ENCODE results near the gene INMT.

The INMT gene

DNA sequence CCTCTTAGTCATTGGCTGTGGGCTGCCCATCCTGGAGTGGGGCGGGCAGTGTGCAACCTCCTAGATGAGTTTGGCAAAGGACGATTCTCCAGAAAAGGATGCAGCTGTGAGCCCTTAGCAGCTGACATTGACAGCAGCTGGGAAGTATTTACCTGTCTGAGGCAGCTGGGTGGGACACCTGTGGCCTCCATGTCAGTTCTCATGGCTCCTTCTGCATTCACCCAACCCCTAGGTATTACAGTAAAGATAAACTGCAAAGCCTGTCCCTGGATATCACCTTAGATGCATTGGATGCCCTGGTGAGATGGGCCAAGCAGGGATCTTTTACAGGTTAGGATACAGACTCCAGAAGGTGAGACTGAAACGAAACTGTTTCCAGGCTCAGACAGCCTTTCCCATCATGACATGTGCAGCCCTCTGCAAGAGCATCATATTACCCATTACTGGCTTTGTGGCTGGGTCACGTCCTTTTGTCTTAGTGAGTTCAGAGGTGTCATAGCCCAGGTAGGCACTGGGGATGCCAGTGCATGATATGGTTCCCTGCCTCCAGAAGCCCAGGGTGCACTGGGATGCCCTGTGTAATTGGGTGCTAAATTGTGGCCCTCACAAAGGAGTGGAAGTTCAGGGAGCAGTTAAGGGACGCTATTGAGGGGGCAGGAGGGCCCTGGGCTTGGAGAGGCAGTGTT is 48.2 kb downstream of the INMT start:
- Histone ChIP-seq H3K4me3 (ENCODE audit: low read depth, low read length) (no peak overlapping the region), H3K9me3 (ENCODE audit: control insufficient read depth, insufficient read depth, low read depth, low read length) (no peaks in the 10 kb centered on the region), H3K4me1 (ENCODE audit: control insufficient read depth, insufficient read depth, low read length) (no peaks in the 10 kb centered on the region), H3K36me3 (ENCODE audit: control insufficient read depth in 2 of 2, insufficient read depth in 1 of 2, low read length in 2 of 2) (no peaks in the 10 kb centered on the region), H3K27ac (ENCODE audit: extremely low read depth, low read depth, low read length) (no peak overlapping the region)
- CTCF ChIA-PET: interaction anchor here (0.6 to 1.8 kb wide), 8 partner anchors 137 to 454 kb away, joined by 3 to 20 read pairs (median 5); no protein-coding TSS in a partner anchor
- POLR2A ChIA-PET: no interaction called here
- TF ChIP-seq, protein P1, sequence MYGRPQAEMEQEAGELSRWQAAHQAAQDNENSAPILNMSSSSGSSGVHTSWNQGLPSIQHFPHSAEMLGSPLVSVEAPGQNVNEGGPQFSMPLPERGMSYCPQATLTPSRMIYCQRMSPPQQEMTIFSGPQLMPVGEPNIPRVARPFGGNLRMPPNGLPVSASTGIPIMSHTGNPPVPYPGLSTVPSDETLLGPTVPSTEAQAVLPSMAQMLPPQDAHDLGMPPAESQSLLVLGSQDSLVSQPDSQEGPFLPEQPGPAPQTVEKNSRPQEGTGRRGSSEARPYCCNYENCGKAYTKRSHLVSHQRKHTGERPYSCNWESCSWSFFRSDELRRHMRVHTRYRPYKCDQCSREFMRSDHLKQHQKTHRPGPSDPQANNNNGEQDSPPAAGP (tag by site-specific recombination; IDR thresholded peaks at IDR 0.05): no peak
- TF ChIP-seq GLIS2 (tag by site-specific recombination; IDR thresholded peaks at IDR 0.05): 0 out of 2 replicates have a peak, but pooled peaks have one; percentile 3

- Histone ChIP-seq H3K4me1 (ENCODE audit: control insufficient read depth, insufficient read depth, low read length) (no peaks in the 10 kb centered on the region), H3K36me3 (ENCODE audit: control insufficient read depth in 2 of 2, insufficient read depth in 1 of 2, low read length in 2 of 2) (no peaks in the 10 kb centered on the region), H3K9me3 (ENCODE audit: control insufficient read depth, insufficient read depth, low read depth, low read length) (no peaks in the 10 kb centered on the region), H3K27ac (ENCODE audit: extremely low read depth, low read depth, low read length) (no peak overlapping the region), H3K4me3 (ENCODE audit: low read depth, low read length) (no peak overlapping the region)
- ChIA-PET POLR2A (no interaction called here), CTCF (interaction anchor here (0.6 to 1.8 kb wide), 6 partner anchors 9 to 321 kb away, joined by 3 to 15 read pairs (median 4); no protein-coding TSS in a partner anchor)
- TF ChIP-seq, protein P2, sequence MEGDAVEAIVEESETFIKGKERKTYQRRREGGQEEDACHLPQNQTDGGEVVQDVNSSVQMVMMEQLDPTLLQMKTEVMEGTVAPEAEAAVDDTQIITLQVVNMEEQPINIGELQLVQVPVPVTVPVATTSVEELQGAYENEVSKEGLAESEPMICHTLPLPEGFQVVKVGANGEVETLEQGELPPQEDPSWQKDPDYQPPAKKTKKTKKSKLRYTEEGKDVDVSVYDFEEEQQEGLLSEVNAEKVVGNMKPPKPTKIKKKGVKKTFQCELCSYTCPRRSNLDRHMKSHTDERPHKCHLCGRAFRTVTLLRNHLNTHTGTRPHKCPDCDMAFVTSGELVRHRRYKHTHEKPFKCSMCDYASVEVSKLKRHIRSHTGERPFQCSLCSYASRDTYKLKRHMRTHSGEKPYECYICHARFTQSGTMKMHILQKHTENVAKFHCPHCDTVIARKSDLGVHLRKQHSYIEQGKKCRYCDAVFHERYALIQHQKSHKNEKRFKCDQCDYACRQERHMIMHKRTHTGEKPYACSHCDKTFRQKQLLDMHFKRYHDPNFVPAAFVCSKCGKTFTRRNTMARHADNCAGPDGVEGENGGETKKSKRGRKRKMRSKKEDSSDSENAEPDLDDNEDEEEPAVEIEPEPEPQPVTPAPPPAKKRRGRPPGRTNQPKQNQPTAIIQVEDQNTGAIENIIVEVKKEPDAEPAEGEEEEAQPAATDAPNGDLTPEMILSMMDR (tag by site-specific recombination; IDR thresholded peaks at IDR 0.05): 0 out of 2 replicates have a peak, but pooled peaks have one; percentile 35
- TF ChIP-seq SETDB1 (IDR thresholded peaks at IDR 0.05; ENCODE audit: insufficient read length, low read length) (no peak), ZNF654 (tag by site-specific recombination; IDR thresholded peaks at IDR 0.05; ENCODE audit: low read depth) (peak; percentile 87)
Measured at GRCh38 chr7:30800785-30801252, 48.9 kb downstream of the INMT start.

GRCh38 chr7:30802812-30803211 is 50.9 kb downstream of the INMT start:
- Histone ChIP-seq H3K36me3 (ENCODE audit: control insufficient read depth in 2 of 2, insufficient read depth in 1 of 2, low read length in 2 of 2) (no peaks in the 10 kb centered on the region), H3K9me3 (ENCODE audit: control insufficient read depth, insufficient read depth, low read depth, low read length) (no peaks in the 10 kb centered on the region), H3K4me3 (ENCODE audit: low read depth, low read length) (no peak overlapping the region), H3K4me1 (ENCODE audit: control insufficient read depth, insufficient read depth, low read length) (no peaks in the 10 kb centered on the region), H3K27ac (ENCODE audit: extremely low read depth, low read depth, low read length) (no peak overlapping the region)
- ChIA-PET CTCF (interaction anchor here (0.7 to 1.0 kb wide), 2 partner anchors 62 to 320 kb away, joined by 3 read pairs; no protein-coding TSS in a partner anchor), POLR2A (no interaction called here)
- TF ChIP-seq BCL11B (tag by site-specific recombination; IDR thresholded peaks at IDR 0.05; ENCODE audit: low read depth) (no peak), ZNF175 (tag by site-specific recombination; IDR thresholded peaks at IDR 0.05) (no peak), ZBTB6 (tag by site-specific recombination; IDR thresholded peaks at IDR 0.05) (no peak)

- H3K36me3 ChIP-seq (ENCODE audit: control insufficient read depth in 2 of 2, insufficient read depth in 1 of 2, low read length in 2 of 2): no peaks in the 10 kb centered on the region
- no peak overlapping the region for H3K4me3 ChIP-seq (ENCODE audit: low read depth, low read length)
- H3K4me1 ChIP-seq (ENCODE audit: control insufficient read depth, insufficient read depth, low read length): no peaks in the 10 kb centered on the region
- POLR2A ChIA-PET: no interaction called here
- no peaks in the 10 kb centered on the region for H3K9me3 ChIP-seq (ENCODE audit: control insufficient read depth, insufficient read depth, low read depth, low read length)
- CTCF ChIA-PET: interaction anchor here (0.7 to 1.4 kb wide), 3 partner anchors 169 to 323 kb away, joined by 3 to 6 read pairs (median 4); no protein-coding TSS in a partner anchor
- no peak overlapping the region for H3K27ac ChIP-seq (ENCODE audit: extremely low read depth, low read depth, low read length)
- TF ChIP-seq, protein P3, sequence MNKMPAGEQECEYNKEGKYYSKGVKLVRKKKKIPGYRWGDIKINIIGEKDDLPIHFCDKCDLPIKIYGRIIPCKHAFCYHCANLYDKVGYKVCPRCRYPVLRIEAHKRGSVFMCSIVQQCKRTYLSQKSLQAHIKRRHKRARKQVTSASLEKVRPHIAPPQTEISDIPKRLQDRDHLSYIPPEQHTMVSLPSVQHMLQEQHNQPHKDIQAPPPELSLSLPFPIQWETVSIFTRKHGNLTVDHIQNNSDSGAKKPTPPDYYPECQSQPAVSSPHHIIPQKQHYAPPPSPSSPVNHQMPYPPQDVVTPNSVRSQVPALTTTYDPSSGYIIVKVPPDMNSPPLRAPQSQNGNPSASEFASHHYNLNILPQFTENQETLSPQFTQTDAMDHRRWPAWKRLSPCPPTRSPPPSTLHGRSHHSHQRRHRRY (tag by site-specific recombination; IDR thresholded peaks at IDR 0.05): no peak
- TF ChIP-seq ZNF157 (tag by site-specific recombination; IDR thresholded peaks at IDR 0.05) (no peak), ZNF670 (tag by site-specific recombination; IDR thresholded peaks at IDR 0.05; ENCODE audit: low read depth) (no peak)
- TF ChIP-seq, protein P4, sequence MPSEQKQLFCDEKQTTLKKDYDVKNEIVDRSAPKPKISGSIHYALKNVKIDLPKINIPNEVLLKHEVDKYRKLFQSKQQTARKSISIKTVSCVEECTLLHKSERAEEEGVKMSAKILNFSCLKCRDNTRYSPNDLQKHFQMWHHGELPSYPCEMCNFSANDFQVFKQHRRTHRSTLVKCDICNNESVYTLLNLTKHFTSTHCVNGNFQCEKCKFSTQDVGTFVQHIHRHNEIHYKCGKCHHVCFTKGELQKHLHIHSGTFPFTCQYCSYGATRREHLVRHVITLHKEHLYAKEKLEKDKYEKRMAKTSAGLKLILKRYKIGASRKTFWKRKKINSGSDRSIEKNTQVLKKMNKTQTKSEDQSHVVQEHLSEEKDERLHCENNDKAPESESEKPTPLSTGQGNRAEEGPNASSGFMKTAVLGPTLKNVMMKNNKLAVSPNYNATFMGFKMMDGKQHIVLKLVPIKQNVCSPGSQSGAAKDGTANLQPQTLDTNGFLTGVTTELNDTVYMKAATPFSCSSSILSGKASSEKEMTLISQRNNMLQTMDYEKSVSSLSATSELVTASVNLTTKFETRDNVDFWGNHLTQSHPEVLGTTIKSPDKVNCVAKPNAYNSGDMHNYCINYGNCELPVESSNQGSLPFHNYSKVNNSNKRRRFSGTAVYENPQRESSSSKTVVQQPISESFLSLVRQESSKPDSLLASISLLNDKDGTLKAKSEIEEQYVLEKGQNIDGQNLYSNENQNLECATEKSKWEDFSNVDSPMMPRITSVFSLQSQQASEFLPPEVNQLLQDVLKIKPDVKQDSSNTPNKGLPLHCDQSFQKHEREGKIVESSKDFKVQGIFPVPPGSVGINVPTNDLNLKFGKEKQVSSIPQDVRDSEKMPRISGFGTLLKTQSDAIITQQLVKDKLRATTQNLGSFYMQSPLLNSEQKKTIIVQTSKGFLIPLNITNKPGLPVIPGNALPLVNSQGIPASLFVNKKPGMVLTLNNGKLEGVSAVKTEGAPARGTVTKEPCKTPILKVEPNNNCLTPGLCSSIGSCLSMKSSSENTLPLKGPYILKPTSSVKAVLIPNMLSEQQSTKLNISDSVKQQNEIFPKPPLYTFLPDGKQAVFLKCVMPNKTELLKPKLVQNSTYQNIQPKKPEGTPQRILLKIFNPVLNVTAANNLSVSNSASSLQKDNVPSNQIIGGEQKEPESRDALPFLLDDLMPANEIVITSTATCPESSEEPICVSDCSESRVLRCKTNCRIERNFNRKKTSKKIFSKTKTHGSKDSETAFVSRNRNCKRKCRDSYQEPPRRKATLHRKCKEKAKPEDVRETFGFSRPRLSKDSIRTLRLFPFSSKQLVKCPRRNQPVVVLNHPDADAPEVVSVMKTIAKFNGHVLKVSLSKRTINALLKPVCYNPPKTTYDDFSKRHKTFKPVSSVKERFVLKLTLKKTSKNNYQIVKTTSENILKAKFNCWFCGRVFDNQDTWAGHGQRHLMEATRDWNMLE (tag by site-specific recombination; conservative IDR thresholded peaks at IDR 0.05; ENCODE audit: low read depth): no peak
- TF ChIP-seq, protein P5, sequence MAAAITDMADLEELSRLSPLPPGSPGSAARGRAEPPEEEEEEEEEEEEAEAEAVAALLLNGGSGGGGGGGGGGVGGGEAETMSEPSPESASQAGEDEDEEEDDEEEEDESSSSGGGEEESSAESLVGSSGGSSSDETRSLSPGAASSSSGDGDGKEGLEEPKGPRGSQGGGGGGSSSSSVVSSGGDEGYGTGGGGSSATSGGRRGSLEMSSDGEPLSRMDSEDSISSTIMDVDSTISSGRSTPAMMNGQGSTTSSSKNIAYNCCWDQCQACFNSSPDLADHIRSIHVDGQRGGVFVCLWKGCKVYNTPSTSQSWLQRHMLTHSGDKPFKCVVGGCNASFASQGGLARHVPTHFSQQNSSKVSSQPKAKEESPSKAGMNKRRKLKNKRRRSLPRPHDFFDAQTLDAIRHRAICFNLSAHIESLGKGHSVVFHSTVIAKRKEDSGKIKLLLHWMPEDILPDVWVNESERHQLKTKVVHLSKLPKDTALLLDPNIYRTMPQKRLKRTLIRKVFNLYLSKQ (tag by site-specific recombination; IDR thresholded peaks at IDR 0.05; ENCODE audit: borderline replicate concordance): no peak
Measured at GRCh38 chr7:30804078-30804661, 52.2 kb downstream of the INMT start.

Data from HEK293 (cell line).